IMR-90 (cell line): Measurements from ENCODE around the gene MGAT5. TPM values are rescaled to one million over a fixed set of nuclear protein-coding genes. Genes with fewer than 3 reads are reported as not detected.

ENCODE experiments used
- ATAC-seq: fragments of 200-7000 bp; cut with Tn5 transposase; 2 replicates; pipeline ENCODE4 v1.9.1; 2020; ENCODE audit warnings: low read depth, mild to moderate bottlenecking, moderate library complexity
- BruUV-seq: library from RNA; stranded (reverse); fragments of 400-500 nt; replicated peaks from 2 replicates; lab custom pipeline; 2021; lab: Mats Ljungman, UMichigan
- CTCF ChIA-PET: fragments of 300-600 bp; formaldehyde crosslinking; extraction: SDS; loops from one replicate; lab custom pipeline; 2021; ENCODE audit warnings: antibody characterized with exemption; lab: Yijun Ruan, JAX
- POLR2A ChIA-PET: fragments of 300-600 bp; sonication (Branson Sonifier 250); formaldehyde crosslinking; loops from one replicate; lab custom pipeline; 2022; ENCODE audit warnings: antibody characterized with exemption; ENCODE audit not compliant: unreplicated experiment; lab: Charles Lee
- DNase-seq: peaks from one replicate; pipeline ENCODE4 v3.0.0; 2013
- H2AFZ ChIP-seq: replicated peaks from 2 replicates; pipeline ENCODE3; 2013; ENCODE audit warnings: low read length, mild to moderate bottlenecking; ENCODE audit not compliant: poor library complexity
- H2AK5ac ChIP-seq: 2 replicates; pipeline ENCODE4 v1.6.1; 2013; ENCODE audit warnings: low read depth, low read length, inconsistent platforms
- H2AK9ac ChIP-seq: replicated peaks from 2 replicates; pipeline ENCODE3; 2013; ENCODE audit warnings: mild to moderate bottlenecking, low read depth, low read length, moderate library complexity; ENCODE audit not compliant: poor library complexity
- H2BK120ac ChIP-seq: 2 replicates; pipeline ENCODE4 v1.6.1; 2013; ENCODE audit warnings: low read depth, low read length, inconsistent platforms
- H2BK15ac ChIP-seq: 3 replicates; pipeline ENCODE4 v1.6.1; 2013; ENCODE audit warnings: low read depth, low read length, inconsistent platforms
- H2BK20ac ChIP-seq: 2 replicates; pipeline ENCODE4 v1.6.1; 2013; ENCODE audit warnings: low read depth, mild to moderate bottlenecking, inconsistent platforms, low read length, moderate library complexity
- H2BK5ac ChIP-seq: 2 replicates; pipeline ENCODE4 v1.6.1; 2013; ENCODE audit warnings: mild to moderate bottlenecking, low read depth, low read length, inconsistent platforms; ENCODE audit not compliant: poor library complexity, severe bottlenecking
- H3K14ac ChIP-seq: replicated peaks from 2 replicates; pipeline ENCODE4 v1.6.1; 2013; ENCODE audit warnings: low read depth, low read length, inconsistent platforms
- H3K18ac ChIP-seq: 2 replicates; pipeline ENCODE4 v1.6.1; 2013; ENCODE audit warnings: low read depth, low read length, control low read depth
- H3K23ac ChIP-seq: 2 replicates; pipeline ENCODE4 v1.6.1; 2013; ENCODE audit warnings: low read depth, low read length, inconsistent platforms
- H3K27ac ChIP-seq: 2 replicates; pipeline ENCODE4 v1.5.1; 2013; ENCODE audit warnings: mild to moderate bottlenecking, control low read depth, low read length; ENCODE audit not compliant: insufficient read depth
- H3K27me3 ChIP-seq: 2 replicates; pipeline ENCODE4 v1.6.1; 2013; ENCODE audit warnings: low read length; ENCODE audit not compliant: control insufficient read depth, insufficient read depth
- H3K36me3 ChIP-seq: 2 replicates; pipeline ENCODE4 v1.6.1; 2013; ENCODE audit warnings: low read length, mixed read lengths; ENCODE audit not compliant: control insufficient read depth, insufficient read depth
- H3K4ac ChIP-seq: 2 replicates; pipeline ENCODE4 v1.6.1; 2013; ENCODE audit warnings: low read depth, low read length, inconsistent platforms
- H3K4me1 ChIP-seq: 2 replicates; pipeline ENCODE4 v1.6.1; 2013; ENCODE audit warnings: low read length, mixed read lengths; ENCODE audit not compliant: control insufficient read depth, insufficient read depth
- H3K4me2 ChIP-seq: 2 replicates; pipeline ENCODE4 v1.6.1; 2013; ENCODE audit warnings: low read depth, mild to moderate bottlenecking, control low read depth, low read length, moderate library complexity
- H3K4me3 ChIP-seq: 2 replicates; pipeline ENCODE4 v1.5.1; 2013; ENCODE audit warnings: low read depth, mild to moderate bottlenecking, control low read depth, low read length, moderate library complexity; ENCODE audit not compliant: insufficient read depth
- H3K56ac ChIP-seq: 2 replicates; pipeline ENCODE4 v1.6.1; 2013; ENCODE audit warnings: low read length, inconsistent platforms; ENCODE audit not compliant: insufficient read depth; ENCODE audit errors: extremely low read depth
- H3K79me1 ChIP-seq, 2 experiments: 2 replicates each; pipeline ENCODE4 v1.6.1; 2013; ENCODE audit warnings: low read length in 2 of 2, inconsistent platforms in 1 of 2, low read depth in 1 of 2
- H3K9ac ChIP-seq: 2 replicates; pipeline ENCODE4 v1.6.1; 2013; ENCODE audit warnings: low read depth, low read length, control low read depth
- H3K9me1 ChIP-seq: 2 replicates; pipeline ENCODE4 v1.6.1; 2013; ENCODE audit warnings: low read length, inconsistent platforms; ENCODE audit not compliant: insufficient read depth
- H3K9me3 ChIP-seq: 2 replicates; pipeline ENCODE4 v1.6.1; 2013; ENCODE audit warnings: low read length; ENCODE audit not compliant: control insufficient read depth, insufficient read depth
- H4K20me1 ChIP-seq: 2 replicates; pipeline ENCODE4 v1.6.1; 2013; ENCODE audit warnings: low read length, inconsistent platforms; ENCODE audit not compliant: insufficient read depth
- H4K5ac ChIP-seq: 2 replicates; pipeline ENCODE4 v1.6.1; 2013; ENCODE audit warnings: mild to moderate bottlenecking, low read depth, low read length, control low read depth
- H4K8ac ChIP-seq, 2 experiments: 2 replicates each; pipeline ENCODE4 v1.6.1; 2013; ENCODE audit warnings: low read depth in 2 of 2, low read length in 2 of 2, control low read depth in 1 of 2, inconsistent platforms in 1 of 2
- H4K91ac ChIP-seq: 2 replicates; pipeline ENCODE4 v1.6.1; 2013; ENCODE audit warnings: low read depth, low read length, inconsistent platforms; ENCODE audit not compliant: insufficient read depth
- CEBPB ChIP-seq: IDR thresholded peaks from 2 replicates; pipeline ENCODE4 v1.6.1; 2012; ENCODE audit warnings: low read depth, low read length, improper control_type of control experiment
- CHD1 ChIP-seq: IDR thresholded peaks from 2 replicates; pipeline ENCODE4 v1.6.1; 2012; ENCODE audit warnings: low read depth, low read length, improper control_type of control experiment
- FOS ChIP-seq: fragments of 150-350 bp; IDR thresholded peaks from 2 replicates; pipeline ENCODE4 v1.6.1; 2016; ENCODE audit warnings: low read depth, low read length
- POLR2A ChIP-seq: IDR thresholded peaks from 2 replicates; pipeline ENCODE4 v1.6.1; 2012; ENCODE audit warnings: mild to moderate bottlenecking, low read depth, low read length
- RAD21 ChIP-seq: IDR thresholded peaks from 2 replicates; pipeline ENCODE4 v1.6.1; 2012; ENCODE audit warnings: low read length, improper control_type of control experiment
- RCOR1 ChIP-seq: IDR thresholded peaks from 2 replicates; pipeline ENCODE4 v1.6.1; 2012; ENCODE audit warnings: mild to moderate bottlenecking, low read length, improper control_type of control experiment; ENCODE audit not compliant: insufficient replicate concordance
- RFX5 ChIP-seq: IDR thresholded peaks from 2 replicates; pipeline ENCODE4 v1.8.0; 2012; ENCODE audit warnings: low read depth, mild to moderate bottlenecking, low read length, moderate library complexity
- SMC3 ChIP-seq: fragments of 150-350 bp; IDR thresholded peaks from 2 replicates; pipeline ENCODE4 v1.6.1; 2016; ENCODE audit warnings: low read depth, mild to moderate bottlenecking, antibody characterized with exemption, low read length, moderate library complexity
- WGBS, 2 experiments: methylation state at CpG; one replicate each; pipeline versions ENCODE4 v1.1.5 to v1.1.7; 2013; ENCODE audit warnings: missing lambda C conversion rate in 2 of 2; ENCODE audit not compliant: insufficient read length in 1 of 2; ENCODE audit errors: extremely low coverage in 2 of 2; 5-methylcytosine and 5-hydroxymethylcytosine counted together
- dilution Hi-C: fragments of 300-500 bp; cut with HindIII; formaldehyde crosslinking; loops from one replicate; pipeline ENCODE4 v1.14.3; 2018; ENCODE audit warnings: low sequenced_read_pairs; ENCODE audit not compliant: unreplicated experiment
- in situ Hi-C: fragments of 300-500 bp; cut with MboI; formaldehyde crosslinking; loops from 3 replicates; pipeline ENCODE4 v1.14.3; 2019; ENCODE audit warnings: low sequenced_read_pairs, inconsistent platforms, mixed read lengths
- intact Hi-C: fragments of 100-400 bp; cut with micrococcal nuclease; formaldehyde crosslinking; loops from 2 replicates; pipeline ENCODE4 v1.10.0; 2022
- polyA plus RNA-seq, 3 experiments: library from polyadenylated mRNA; depleted of rRNA; stranded (reverse); fragments of >200 nt; gene quantifications; 2 replicates each; pipeline ENCODE4 v1.2.3, GENCODE V29; 2012; ENCODE audit warnings: low replicate concordance in 1 of 3
- total RNA-seq: library from RNA; depleted of rRNA; stranded (reverse); fragments of >200 nt; gene quantifications from 2 replicates; pipeline ENCODE4 v1.2.3, GENCODE V29; 2012
- TF ChIP-seq, protein P1 (sequence below): conservative IDR thresholded peaks from 2 replicates; pipeline ENCODE4 v1.5.1; 2012; ENCODE audit warnings: mild to moderate bottlenecking, low read depth, low read length, improper control_type of control experiment
- TF ChIP-seq, protein P2 (sequence below): fragments of 150-350 bp; IDR thresholded peaks from 2 replicates; pipeline ENCODE4 v1.6.1; 2016; ENCODE audit warnings: low read depth, mild to moderate bottlenecking, low read length, moderate library complexity, borderline replicate concordance

Gene MGAT5
- total and polyA plus RNA-seq, 2 of the 4 experiments (the other 2 are of a cell fraction), result 22.9 to 59.9 TPM

DNA sequence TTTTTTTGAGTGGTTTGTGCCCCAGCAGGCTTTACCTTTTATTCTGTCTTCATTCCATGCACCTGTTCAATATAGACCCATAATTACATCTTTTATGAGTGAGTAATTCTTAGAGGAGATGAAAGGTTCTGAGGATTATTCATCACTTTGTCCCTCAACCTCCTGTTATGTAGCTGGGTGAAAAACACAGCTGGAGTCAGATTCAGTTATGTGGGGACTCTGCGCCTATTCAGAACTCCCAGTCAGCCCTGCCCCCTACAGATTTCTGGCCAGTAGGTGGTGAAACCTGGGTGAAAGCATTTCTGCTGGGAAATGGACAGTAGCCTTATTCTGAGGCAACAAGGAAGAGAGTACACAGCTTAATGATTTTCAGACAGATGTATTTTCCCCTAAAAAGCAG lies 107.8 kb downstream of the MGAT5 start (continued):
- TF ChIP-seq RAD21, result no peak
- no peak for TF ChIP-seq CEBPB
- no peak for TF ChIP-seq POLR2A

DNA sequence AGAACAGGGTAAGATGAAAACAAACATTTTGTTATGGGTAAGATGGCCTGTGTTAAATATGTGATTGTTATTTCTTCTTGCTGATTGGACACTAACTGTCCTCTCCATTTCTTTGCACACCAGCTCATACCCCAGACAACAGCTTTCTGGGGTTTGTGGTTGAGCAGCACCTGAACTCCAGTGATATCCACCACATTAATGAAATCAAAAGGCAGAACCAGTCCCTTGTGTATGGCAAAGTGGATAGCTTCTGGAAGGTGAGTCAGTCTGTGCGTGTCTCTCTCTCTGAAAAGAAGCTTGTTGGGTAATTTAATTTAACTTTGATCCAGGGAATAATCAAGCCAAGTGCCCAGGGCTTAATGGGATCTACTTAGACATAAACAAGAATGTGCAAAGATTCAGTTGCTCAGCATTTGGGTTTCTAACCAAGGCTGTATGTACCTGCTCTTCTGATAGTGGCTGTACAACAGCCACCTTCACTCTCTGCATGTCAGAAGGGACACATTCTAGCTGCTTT lies 108.3 kb downstream of the MGAT5 start:
- Histone ChIP-seq H2BK120ac (no peak overlapping the region), H2AK5ac (no peak overlapping the region), H3K9me3 (no peaks in the 10 kb centered on the region), H4K8ac (no peak overlapping the region), H4K91ac (no peak overlapping the region), H3K18ac (no peak overlapping the region), H3K4me3 (no peak overlapping the region), H2BK15ac (no peak overlapping the region), H2BK5ac (no peak overlapping the region), H3K79me1 (peaks cover 0 to 9% of the 10 kb centered on the region in 2 experiments; a peak in 1 of 4 replicates), H4K5ac (no peak overlapping the region), H3K4me2 (no peak overlapping the region), H3K23ac (no peak overlapping the region), H3K27ac (no peak overlapping the region), H3K36me3 (peaks cover 37% of the 10 kb centered on the region), H3K4me1 (peaks cover 8% of the 10 kb centered on the region), H2AFZ (no peak overlapping the region), H4K20me1 (no peaks in the 10 kb centered on the region), H3K9ac (no peak overlapping the region), H2BK20ac (no peak overlapping the region), H3K14ac (no peak overlapping the region), H3K27me3 (no peaks in the 10 kb centered on the region), H3K9me1 (peaks cover 10% of the 10 kb centered on the region), H2AK9ac (no peak overlapping the region), H3K4ac (no peak overlapping the region), H3K56ac (no peak overlapping the region)
- TF ChIP-seq RCOR1, result no peak
- TF ChIP-seq RAD21, result no peak
- TF ChIP-seq FOS, result no peak
- TF ChIP-seq RFX5, result no peak
- TF ChIP-seq, protein P1, sequence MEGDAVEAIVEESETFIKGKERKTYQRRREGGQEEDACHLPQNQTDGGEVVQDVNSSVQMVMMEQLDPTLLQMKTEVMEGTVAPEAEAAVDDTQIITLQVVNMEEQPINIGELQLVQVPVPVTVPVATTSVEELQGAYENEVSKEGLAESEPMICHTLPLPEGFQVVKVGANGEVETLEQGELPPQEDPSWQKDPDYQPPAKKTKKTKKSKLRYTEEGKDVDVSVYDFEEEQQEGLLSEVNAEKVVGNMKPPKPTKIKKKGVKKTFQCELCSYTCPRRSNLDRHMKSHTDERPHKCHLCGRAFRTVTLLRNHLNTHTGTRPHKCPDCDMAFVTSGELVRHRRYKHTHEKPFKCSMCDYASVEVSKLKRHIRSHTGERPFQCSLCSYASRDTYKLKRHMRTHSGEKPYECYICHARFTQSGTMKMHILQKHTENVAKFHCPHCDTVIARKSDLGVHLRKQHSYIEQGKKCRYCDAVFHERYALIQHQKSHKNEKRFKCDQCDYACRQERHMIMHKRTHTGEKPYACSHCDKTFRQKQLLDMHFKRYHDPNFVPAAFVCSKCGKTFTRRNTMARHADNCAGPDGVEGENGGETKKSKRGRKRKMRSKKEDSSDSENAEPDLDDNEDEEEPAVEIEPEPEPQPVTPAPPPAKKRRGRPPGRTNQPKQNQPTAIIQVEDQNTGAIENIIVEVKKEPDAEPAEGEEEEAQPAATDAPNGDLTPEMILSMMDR, result no peak
- no peak for TF ChIP-seq SMC3
- TF ChIP-seq POLR2A, result no peak
- TF ChIP-seq, protein P2, sequence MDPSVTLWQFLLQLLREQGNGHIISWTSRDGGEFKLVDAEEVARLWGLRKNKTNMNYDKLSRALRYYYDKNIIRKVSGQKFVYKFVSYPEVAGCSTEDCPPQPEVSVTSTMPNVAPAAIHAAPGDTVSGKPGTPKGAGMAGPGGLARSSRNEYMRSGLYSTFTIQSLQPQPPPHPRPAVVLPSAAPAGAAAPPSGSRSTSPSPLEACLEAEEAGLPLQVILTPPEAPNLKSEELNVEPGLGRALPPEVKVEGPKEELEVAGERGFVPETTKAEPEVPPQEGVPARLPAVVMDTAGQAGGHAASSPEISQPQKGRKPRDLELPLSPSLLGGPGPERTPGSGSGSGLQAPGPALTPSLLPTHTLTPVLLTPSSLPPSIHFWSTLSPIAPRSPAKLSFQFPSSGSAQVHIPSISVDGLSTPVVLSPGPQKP, result no peak
- no peak for TF ChIP-seq CEBPB
- TF ChIP-seq CHD1, result no peak
- intact Hi-C loops (no loop called here), dilution Hi-C loops (no loop called here), in situ Hi-C loops (no loop called here)
- ATAC-seq (no peak), DNase-seq (no peak)
- no CpG with 5 or more reads among the region's 1 CpG for WGBS, 2 experiments
- POLR2A ChIA-PET, result no interaction called here
- BruUV-seq, result no TSS peak
- CTCF ChIA-PET, result no interaction called here
